ENCODE data around the gene NSD1.

GRCh38 chr5:177109810-177110209 is 23.8 kb upstream of the NSD1 start:
- no peak for TF ChIP-seq POLR2A (IDR thresholded peaks at IDR 0.05)
- no peak for TF ChIP-seq CTCF (IDR thresholded peaks at IDR 0.05)

Measured in vagina (tissue), 2 donors.